Cortex of kidney (tissue), 1 donor: ENCODE data around the gene ZNF709.
"Not testable (repeated sequence)": the region's sequence is repeated elsewhere in the genome, so short reads cannot be mapped to it uniquely, and the experiment has no call there.

Experiments
- DNase-seq: peaks from one replicate; lab custom pipeline; 2025; lab: John Stamatoyannopoulos, UW

Gene ZNF709

GRCh38 chr19:12484371-12485051, at the start of gene ZNF709:
TSS of gene ZNF709 (minus strand) at chr19:12484816. CDS start at chr19:12484657, 159 bp downstream.
- DNase-seq: peak; percentile 37

- no peak for DNase-seq
Observed at GRCh38 chr19:12527034-12527836, 42.6 kb upstream of the ZNF709 start.

- DNase-seq: no peak
Observed at GRCh38 chr19:12526542-12526941, 41.9 kb upstream of the ZNF709 start.

GRCh38 chr19:12521996-12522395, 37.4 kb upstream of the ZNF709 start:
- no peak for DNase-seq

- no peak for DNase-seq
Observed at GRCh38 chr19:12513531-12514061, 29.0 kb upstream of the ZNF709 start.

GRCh38 chr19:12497032-12497431, 12.4 kb upstream of the ZNF709 start:
- no peak for DNase-seq

GRCh38 chr19:12496480-12496879, 11.9 kb upstream of the ZNF709 start:
- DNase-seq: no peak

- no peak for DNase-seq
Observed at GRCh38 chr19:12495002-12495802, 10.6 kb upstream of the ZNF709 start.

GRCh38 chr19:12494260-12494860, 9.7 kb upstream of the ZNF709 start:
- DNase-seq: no peak

GRCh38 chr19:12486265-12486783, 1.7 kb upstream of the ZNF709 start:
- not testable (repeated sequence) for DNase-seq

- no peak for DNase-seq
Observed at GRCh38 chr19:12485571-12485970, 955 bp upstream of the ZNF709 start.

GRCh38 chr19:12485052-12485416, 418 bp upstream of the ZNF709 start:
- no peak for DNase-seq

- no peak for DNase-seq
Observed at GRCh38 chr19:12484011-12484370, 625 bp downstream of the ZNF709 start.

GRCh38 chr19:12482509-12482886, 2.1 kb downstream of the ZNF709 start:
- no peak for DNase-seq

- DNase-seq: no peak
Observed at GRCh38 chr19:12481781-12482508, 2.7 kb downstream of the ZNF709 start.

GRCh38 chr19:12478234-12478941, 6.2 kb downstream of the ZNF709 start:
- DNase-seq: no peak

- not testable (repeated sequence) for DNase-seq
Observed at GRCh38 chr19:12467651-12468050, 17.0 kb downstream of the ZNF709 start.

- DNase-seq: no peak
Observed at GRCh38 chr19:12465211-12465610, 19.4 kb downstream of the ZNF709 start.

- no peak for DNase-seq
Observed at GRCh38 chr19:12464769-12465168, 19.8 kb downstream of the ZNF709 start.

GRCh38 chr19:12464139-12464538, 20.5 kb downstream of the ZNF709 start:
- DNase-seq: not testable (repeated sequence)
